Endothelial cell of hepatic sinusoid (primary cell): ENCODE data around the gene TOP1.

Experiments used
- in situ Hi-C: cut with HindIII; loops from 2 replicates; pipeline ENCODE4 v1.10.0; 2017; ENCODE audit warnings: low sequenced_read_pairs

The TOP1 gene

GRCh38 chr20:41028359-41029149, at the start of gene TOP1:
Gene TOP1 (plus strand): TSS chr20:41028822. CDS start chr20:41029068, 246 bp downstream.
- in situ Hi-C loops, result no loop called here

GRCh38 chr20:40979247-40979646, 49.4 kb upstream of the TOP1 start:
- in situ Hi-C loops, result no loop called here

- in situ Hi-C loops, result no loop called here
Observed at GRCh38 chr20:40980106-40980827, 48.4 kb upstream of the TOP1 start.

- in situ Hi-C loops, result no loop called here
Observed at GRCh38 chr20:40980828-40981310, 47.8 kb upstream of the TOP1 start.

- in situ Hi-C loops, result no loop called here
Observed at GRCh38 chr20:40982415-40983145, 46.0 kb upstream of the TOP1 start.

GRCh38 chr20:40983898-40984297, 44.7 kb upstream of the TOP1 start:
- in situ Hi-C loops, result no loop called here

- in situ Hi-C loops, result no loop called here
Observed at GRCh38 chr20:40984496-40984895, 44.1 kb upstream of the TOP1 start.

- in situ Hi-C loops, result loop anchor here (5.0 kb wide), 1 partner anchor 96 kb away; no protein-coding TSS in a partner anchor
Observed at GRCh38 chr20:40986774-40987173, 41.8 kb upstream of the TOP1 start.

GRCh38 chr20:40990542-40991120, 38.0 kb upstream of the TOP1 start:
- in situ Hi-C loops, result no loop called here

GRCh38 chr20:40991181-40991889, 37.3 kb upstream of the TOP1 start:
- in situ Hi-C loops, result no loop called here

GRCh38 chr20:40992349-40993113, 36.1 kb upstream of the TOP1 start:
- in situ Hi-C loops, result no loop called here

GRCh38 chr20:40993794-40994540, 34.7 kb upstream of the TOP1 start:
- in situ Hi-C loops, result no loop called here

GRCh38 chr20:40996326-40996725, 32.3 kb upstream of the TOP1 start:
- in situ Hi-C loops, result loop anchor here (5.0 kb wide), 1 partner anchor 41 kb away; no protein-coding TSS in a partner anchor

- in situ Hi-C loops, result loop anchor here (5.0 kb wide), 1 partner anchor 40 kb away; no protein-coding TSS in a partner anchor
Observed at GRCh38 chr20:40997116-40997515, 31.5 kb upstream of the TOP1 start.

- in situ Hi-C loops, result loop anchor here (5.0 kb wide), 1 partner anchor 37 kb away; no protein-coding TSS in a partner anchor
Observed at GRCh38 chr20:40999841-41000240, 28.8 kb upstream of the TOP1 start.

GRCh38 chr20:41000628-41001027, 28.0 kb upstream of the TOP1 start:
- in situ Hi-C loops, result no loop called here

- in situ Hi-C loops, result no loop called here
Observed at GRCh38 chr20:41001497-41001896, 27.1 kb upstream of the TOP1 start.

- in situ Hi-C loops, result no loop called here
Observed at GRCh38 chr20:41002842-41003142, 25.8 kb upstream of the TOP1 start.
